Spleen (tissue), 7 donors: ENCODE results near the gene RAB3A.
A peak's percentile ranks its signal among the peaks of the same experiment; 100 is the strongest.

Experiments used
- CTCF ChIP-seq, 11 experiments: fragments of 200-600 bp in 7 of 11; fragments of 450-650 bp in 4 of 11; sonication (generic) in 4 of 11; IDR thresholded peaks in 8 of 11; conservative IDR thresholded peaks in 3 of 11; 1 replicate in 7 of 11; 2 replicates in 4 of 11; pipeline versions ENCODE4 v1.4.0 to v1.8.0; 2016 to 2021; ENCODE audit warnings: antibody characterized with exemption in 11 of 11, inconsistent platforms in 4 of 11, mild to moderate bottlenecking in 1 of 11
- POLR2A ChIP-seq, 3 donors: fragments of 450-650 bp; IDR thresholded peaks; one replicate each; pipeline ENCODE4 v1.5.1; 2017; ENCODE audit warnings: antibody characterized with exemption in 3 of 3, mild to moderate bottlenecking in 1 of 3
- donor health status: DM: no; HTN: no; CAD: no; lungs with moderate emphysema.
- donor health status: DM: no; HTN: no; CAD: no.
- donor health status: DM: no; HTN: no; CAD: no.

GRCh38 chr19:18152817-18153555, 50.9 kb downstream of the RAB3A start, which contains the start of gene PIK3R2:
- TF ChIP-seq CTCF (IDR thresholded peaks at IDR 0.05 in 8 of 11, conservative IDR thresholded peaks at IDR 0.05 in 3 of 11) = peak in 8 of 11 experiments; percentile 1 to 63 (median 16)
- TF ChIP-seq POLR2A (IDR thresholded peaks at IDR 0.05) = peak in 1 of 3 donors; percentile 59
